Skin epidermis (tissue), 12 donors: ENCODE measurements around the gene XPNPEP2.
A peak's percentile ranks its signal among the peaks of the same experiment; 100 is the strongest.
"Not testable (repeated sequence)": the region's sequence is repeated elsewhere in the genome, so short reads cannot be mapped to it uniquely, and the experiment has no call there.

Experiments used
- H3K27ac ChIP-seq, 21 experiments: fragments of 200-600 bp; sonication (generic) in 11 of 21; one replicate each; pipeline ENCODE4 v1.5.0; 2020; ENCODE audit warnings: mild to moderate bottlenecking in 3 of 21, inconsistent platforms in 2 of 21, moderate library complexity in 2 of 21
- H3K4me3 ChIP-seq, 7 experiments: fragments of 200-600 bp; sonication (generic) in 2 of 7; one replicate each; pipeline ENCODE4 v1.5.0; 2020; ENCODE audit warnings: inconsistent platforms in 2 of 7, mild to moderate bottlenecking in 2 of 7, moderate library complexity in 1 of 7

Gene XPNPEP2

DNA sequence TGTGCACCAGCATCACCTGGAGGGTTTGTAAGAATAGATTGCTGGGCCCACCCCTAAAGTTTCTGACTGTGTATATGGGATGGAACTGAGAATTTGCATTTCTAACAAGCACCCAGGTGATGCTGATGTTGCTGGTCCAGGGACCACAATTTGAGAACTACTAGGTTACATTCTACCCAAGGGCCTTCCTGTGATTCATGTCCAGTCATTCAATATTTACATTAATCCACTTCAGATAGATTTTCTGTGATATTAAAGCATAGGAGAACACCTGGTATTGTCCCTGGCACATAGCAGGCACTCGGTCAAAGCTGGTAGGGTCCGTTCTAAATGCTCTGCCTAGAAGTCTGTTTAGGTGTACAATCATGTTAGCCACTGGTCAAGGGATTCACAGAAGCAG, 19.5 kb upstream of the XPNPEP2 start:
- Histone ChIP-seq H3K4me3 (no peak overlapping the region), H3K27ac (no peak overlapping the region)

DNA sequence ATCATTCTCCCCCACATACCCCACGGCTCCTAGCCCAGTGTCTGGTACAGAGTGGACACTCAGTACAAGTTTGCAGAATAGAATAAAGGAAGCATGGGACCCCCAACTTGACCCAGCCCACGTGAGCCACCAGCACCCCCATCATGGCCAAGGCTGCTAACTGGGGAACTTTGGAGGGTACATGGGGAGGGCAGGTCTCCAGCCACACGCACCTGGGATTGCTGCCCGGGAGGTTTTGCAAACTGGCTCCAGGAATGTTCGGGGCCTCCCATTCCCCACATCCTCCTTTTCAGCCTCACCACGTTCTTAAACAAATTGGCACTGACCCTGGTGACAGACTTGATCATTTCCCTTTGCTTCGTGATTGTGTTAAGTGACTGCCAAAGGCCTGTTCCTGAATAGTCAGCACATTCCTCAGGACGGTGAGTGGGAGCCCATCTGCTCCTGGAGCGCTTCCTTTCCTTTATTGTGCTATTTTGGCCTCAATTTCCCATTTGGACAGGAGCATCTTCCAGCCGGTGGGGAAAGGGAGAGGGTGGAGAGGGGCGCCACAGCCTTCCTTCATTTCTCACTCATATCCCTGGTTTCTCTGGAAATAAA, 18.7 kb upstream of the XPNPEP2 start:
- Histone ChIP-seq H3K27ac (no peak overlapping the region), H3K4me3 (no peak overlapping the region)

DNA sequence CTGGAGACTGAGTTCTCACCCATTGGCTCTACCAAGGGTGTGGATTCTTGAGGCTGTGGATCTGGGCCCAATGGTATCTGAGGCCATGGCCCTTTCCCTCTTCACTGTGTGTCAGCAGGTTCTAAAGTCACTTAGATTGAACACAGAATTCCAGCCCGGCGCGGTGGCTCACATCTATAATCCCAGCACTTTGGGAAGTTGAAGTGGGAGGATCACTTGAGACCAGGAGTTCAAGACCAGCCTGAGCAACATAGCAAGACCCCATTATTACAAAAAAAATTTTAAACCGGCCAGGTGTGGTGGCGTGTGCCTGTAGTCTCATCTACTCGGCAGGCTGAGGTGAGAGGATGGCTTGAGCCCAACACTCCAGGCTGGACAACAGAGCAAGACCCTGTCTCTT, 18.0 kb upstream of the XPNPEP2 start:
- H3K4me3 ChIP-seq: no peak overlapping the region
- no peak overlapping the region for H3K27ac ChIP-seq

DNA sequence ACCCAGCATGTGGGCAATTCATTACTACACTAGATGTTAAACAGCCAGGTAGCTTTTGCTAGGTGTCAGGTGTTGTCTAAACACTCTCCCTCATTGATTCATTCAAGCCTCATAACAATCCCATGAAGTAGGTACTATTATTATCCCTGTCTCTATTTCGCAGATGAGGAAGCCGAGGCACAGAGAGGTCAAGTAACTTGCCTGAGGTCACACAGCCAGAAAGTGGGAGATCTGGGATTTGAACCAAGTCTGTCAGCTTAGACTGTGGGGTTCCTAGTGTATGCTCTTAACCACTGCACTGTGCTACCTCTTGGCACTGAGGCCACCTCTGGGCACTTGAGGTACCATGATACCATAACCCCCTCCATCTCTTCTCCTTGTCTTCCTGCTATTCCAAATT, 17.4 kb upstream of the XPNPEP2 start:
- H3K4me3 ChIP-seq: no peak overlapping the region
- no peak overlapping the region for H3K27ac ChIP-seq

DNA sequence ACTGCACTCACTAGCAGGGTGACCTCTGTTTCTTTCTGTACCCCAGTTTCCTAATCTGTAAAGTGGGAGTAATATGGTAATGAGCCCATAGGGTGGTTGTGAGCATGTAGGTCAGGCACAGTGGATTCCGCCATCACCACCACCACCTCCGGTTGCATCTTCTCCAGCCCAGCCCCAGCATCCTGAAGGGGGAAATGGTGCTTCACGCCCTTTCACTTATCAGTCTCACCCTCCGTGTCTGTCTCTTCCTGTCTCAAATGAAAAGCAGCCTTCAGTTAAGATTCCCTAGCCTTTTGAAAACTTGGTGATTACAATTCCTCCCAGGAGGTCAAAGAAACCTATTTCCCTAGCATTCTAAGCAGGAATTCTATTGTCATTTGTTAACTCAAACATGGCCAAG, 16.9 kb upstream of the XPNPEP2 start:
- no peak overlapping the region for H3K27ac ChIP-seq
- no peak overlapping the region for H3K4me3 ChIP-seq

DNA sequence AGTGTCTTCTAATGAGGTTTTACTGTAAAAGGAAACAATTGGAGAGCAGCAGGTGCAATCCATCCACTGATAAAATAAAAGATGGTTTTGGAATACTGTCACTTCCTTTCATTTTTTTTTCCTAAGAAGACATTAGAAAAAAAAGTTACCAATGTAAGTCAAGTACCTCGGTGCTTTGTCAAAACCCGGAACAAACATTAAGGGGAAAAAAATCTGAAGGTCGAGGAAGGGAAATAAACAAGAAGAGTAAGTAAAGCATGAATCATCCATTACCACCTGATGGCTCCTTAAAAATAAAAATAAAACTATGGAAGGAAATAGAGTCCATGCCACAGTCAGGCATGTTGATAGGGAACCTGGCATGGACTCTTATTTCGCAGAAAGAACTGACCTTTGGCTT, 15.3 kb upstream of the XPNPEP2 start:
- Histone ChIP-seq H3K4me3 (no peak overlapping the region), H3K27ac (no peak overlapping the region)

DNA sequence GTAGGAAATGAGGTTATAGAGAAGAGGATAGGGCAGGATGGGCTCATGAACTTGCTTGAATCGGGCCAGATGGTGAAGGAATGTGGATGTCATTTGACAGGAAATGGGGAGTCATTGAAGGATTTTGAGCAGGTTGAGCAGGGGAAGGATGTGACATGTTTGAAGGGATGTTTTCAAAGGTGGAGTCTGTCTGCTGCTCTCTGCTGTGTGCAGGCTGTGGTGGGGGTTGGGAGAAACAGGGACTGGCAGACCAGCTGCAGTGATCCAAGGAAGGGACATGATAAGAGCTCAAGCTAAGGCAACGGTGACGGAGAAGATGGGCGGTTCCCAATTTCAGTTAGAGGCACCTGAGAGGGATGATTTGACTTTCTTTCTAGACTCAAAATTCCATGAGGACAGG, 14.0 kb upstream of the XPNPEP2 start:
- Histone ChIP-seq H3K4me3 (no peak overlapping the region), H3K27ac (no peak overlapping the region)

DNA sequence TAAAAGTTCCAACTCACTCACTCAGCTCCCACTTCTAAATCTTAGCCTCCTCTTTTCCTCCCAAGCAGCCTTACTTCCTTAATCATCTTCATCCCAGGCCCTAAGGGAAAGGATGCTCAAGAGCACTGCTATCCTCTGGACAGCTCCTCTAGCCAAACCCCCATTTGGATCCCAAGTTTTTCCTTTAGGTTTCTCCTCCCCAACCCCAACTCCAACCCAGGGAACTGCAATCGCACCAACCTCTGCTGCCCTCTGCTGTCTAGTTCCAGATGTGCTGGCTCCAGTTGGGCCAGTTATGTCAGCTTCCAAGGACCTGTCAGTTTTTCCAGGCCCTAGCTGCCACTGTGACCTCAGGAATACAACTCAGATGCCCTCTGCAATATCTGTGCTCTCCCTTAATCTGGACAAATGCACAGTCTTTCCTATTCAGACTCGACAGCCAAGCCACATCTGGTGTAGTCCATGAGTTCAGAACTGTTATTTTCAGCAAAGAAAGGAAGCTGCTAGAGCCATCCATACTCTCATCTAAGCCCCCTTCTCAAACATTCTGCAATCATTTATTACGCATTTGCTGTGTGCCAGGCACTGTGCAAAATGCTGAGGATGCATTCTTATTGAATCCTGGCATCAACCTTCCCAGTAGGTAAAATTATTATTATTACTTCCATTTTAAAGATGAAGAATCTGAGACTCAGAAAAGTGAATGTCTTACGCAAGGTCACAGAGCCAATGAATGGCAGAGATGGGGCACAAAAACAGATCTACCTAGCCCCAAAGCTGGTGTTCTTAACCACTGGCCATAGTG, 12.3 kb upstream of the XPNPEP2 start:
- Histone ChIP-seq H3K4me3 (no peak overlapping the region), H3K27ac (no peak overlapping the region)

DNA sequence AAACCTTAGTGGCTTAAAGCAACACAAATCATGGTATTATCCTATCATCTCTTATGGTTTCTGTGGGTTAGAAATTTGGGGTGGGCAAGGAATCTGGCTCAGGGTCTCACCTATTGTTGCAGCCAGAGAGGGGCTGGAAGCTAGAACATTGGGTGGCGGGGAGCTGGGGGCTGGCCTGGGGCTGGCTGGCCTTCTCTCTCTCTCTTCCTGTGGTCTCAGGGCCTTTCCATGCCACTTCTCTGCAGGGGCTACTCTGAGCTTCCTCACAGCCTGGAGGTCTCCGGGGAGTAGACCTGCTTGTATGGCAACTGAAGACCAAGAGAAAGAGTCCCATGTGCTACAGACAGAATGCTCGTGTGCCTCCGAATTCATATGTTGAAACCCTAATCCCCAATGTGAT, 10.7 kb upstream of the XPNPEP2 start:
- H3K4me3 ChIP-seq: no peak overlapping the region
- no peak overlapping the region for H3K27ac ChIP-seq

DNA sequence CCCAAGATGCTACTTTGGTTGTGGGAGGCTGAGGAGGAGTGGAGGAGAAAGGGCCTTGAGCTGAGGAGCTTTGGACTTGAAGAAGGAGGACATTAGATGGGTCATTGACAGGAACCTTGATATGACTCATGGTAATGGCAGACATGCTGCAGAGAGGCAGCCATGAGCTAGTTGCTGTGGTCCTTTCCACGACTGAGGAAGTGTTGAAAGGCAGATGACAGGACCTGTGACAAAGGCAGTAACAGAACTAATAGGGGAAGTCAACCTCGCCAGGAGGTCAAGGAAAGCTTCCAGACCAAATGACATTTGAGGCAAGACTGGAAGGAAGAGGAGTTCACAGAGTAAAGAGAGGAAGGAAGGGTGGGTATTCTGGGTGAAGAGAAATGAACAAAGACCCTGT, 7.6 kb upstream of the XPNPEP2 start:
- Histone ChIP-seq H3K4me3 (no peak overlapping the region), H3K27ac (no peak overlapping the region)

DNA sequence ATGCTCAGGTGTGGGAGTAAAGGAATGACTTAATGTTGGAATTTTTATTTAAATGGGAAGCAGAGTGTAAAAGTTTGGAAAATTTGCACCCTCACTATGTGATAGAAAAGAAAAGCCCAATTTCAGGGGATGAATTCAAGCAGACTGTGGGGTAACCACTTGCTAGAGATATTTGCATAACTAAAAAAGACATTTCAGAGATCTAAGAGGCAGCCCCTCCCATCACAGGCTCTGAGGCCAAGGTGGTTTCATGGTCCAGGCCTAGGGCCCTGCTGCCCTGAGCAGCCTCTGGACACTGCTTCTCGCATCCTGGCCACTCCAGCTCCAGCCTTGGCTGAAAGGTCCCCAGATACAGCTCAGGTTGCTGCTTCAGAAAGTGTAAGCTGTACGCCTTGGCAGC, 5.9 kb upstream of the XPNPEP2 start:
- no peak overlapping the region for H3K4me3 ChIP-seq

DNA sequence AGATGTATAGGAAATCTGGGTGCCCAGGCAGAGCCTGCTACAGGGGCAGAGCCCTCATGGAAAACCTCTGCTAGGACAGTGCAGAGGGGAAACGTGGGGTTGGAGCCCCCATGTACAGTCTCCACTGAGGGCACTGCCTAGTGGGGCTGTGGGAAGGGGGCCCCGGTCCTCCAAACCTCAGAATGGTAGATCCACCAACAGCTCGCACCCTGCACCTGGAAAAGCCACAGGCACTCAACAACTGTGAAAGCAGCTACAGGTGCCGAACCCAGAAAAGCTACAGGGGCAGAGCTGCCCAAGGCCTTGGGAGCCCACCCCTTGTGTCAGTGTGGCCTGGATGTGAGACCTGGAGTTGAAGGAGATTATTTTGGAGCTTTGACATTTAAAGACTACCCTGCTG, 5.4 kb upstream of the XPNPEP2 start:
- H3K4me3 ChIP-seq: no peak overlapping the region

More for the DNA sequence above, 5.9 kb upstream of the XPNPEP2 start:
- no peak overlapping the region for H3K27ac ChIP-seq

DNA sequence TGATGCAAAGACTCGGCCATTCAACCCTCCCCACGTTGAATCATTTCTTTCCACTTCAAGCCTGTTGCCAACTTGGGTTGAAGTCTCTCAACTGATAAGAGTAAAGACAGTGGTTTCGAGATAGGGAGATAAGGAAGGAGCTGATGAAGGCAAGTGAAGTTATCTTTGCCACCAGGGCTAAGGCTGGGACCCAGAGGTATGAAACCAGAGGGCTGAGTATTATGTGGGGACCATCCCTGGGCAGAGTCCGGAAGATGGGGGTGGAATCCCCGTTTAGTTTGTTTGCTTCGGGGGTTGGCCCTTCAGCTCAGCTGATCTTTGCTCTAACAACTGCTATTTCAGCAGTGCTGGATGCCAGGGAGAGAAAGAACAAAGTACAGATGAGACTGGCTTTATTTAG, 2.3 kb upstream of the XPNPEP2 start:
- Histone ChIP-seq H3K27ac (no peak overlapping the region), H3K4me3 (no peak overlapping the region)

More for the DNA sequence above, 5.4 kb upstream of the XPNPEP2 start:
- no peak overlapping the region for H3K27ac ChIP-seq

DNA sequence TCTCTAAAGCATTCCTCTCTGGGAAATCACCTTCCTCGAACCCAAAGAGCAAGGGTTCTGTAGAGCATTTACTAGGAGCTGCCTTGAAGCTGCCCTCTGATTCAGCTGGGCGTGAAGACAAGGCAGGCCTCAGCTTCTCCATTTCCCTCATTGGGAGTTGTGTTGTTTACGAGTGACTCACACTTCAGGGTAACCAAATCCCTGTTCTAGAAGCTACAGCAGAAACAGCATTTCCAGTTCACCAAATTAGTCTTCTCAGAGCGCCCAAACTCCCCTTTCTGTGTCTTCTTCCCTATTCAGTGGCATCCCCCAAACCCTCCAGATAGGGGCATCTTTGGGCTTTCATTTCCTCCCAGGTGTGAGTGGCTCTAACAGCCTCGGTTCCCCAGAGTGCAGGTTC, 863 bp upstream of the XPNPEP2 start:
- H3K27ac ChIP-seq: peak overlapping the region in 16 of 21 experiments; percentile 25 to 74 (median 54)
- no peak overlapping the region for H3K4me3 ChIP-seq

DNA sequence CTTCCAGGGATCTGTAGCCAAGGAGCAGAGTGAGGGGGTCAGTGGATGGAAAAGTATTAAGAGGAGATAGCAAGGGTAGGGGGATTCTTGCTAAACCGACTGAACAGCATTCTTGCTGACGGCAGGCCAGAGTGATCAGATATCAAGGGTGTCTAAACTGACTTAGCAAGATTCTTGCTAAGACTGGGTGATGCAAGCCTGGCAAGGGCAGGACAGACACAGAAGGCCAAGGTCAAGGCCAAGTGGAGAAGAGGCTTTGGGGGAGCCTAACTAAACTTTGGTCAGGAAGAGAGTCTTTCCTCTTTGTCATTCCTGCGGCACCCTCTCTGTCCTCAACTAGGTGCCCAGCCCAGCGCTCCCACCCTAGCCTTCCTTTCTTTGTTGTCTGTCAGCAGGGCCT, 799 bp downstream of the XPNPEP2 start:
- peak overlapping the region in 10 of 21 experiments; percentile 7 to 74 (median 58) for H3K27ac ChIP-seq
- H3K4me3 ChIP-seq: no peak overlapping the region

DNA sequence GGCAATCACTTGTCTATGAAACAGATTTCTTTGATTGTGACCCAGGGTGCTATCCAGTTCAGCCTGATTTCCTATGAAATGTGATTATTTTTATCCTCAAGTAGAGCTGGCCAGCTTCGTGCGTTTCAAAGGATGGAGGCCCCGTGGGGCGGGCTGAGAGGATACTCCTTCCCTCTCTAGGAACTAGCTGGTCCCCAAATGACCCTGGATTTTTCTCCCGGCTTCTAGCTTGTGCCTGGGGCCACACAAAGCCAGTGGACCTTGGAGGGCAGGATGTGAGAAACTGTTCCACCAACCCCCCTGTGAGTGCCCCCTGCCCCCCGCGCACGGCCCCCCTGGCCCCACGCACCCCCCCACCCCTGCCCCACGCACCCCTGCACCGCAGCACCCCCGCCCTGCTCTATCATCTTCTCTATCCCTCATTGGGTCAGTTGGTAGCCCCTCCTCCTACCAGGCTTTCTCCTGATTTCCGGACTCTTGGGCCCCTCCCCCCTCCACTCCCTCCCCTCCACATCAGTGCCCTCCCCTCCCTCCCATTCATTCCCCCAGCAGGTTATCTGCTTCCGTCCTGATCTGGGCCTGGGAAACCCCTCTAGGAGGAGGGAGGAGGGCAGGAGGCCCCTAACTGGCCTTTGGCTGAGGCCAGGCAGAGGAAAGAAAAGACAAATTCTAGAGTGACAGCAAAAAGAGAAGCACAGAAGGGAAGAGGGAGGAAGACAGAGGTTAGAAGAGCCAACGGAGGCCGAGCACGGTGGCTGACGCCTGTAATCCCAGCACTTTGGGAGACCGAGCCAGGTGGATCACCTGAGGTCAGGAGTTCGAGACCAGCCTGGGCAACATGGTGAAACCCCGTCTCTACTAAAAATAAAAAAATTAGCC, 3.3 kb downstream of the XPNPEP2 start:
- Histone ChIP-seq H3K27ac (no peak overlapping the region), H3K4me3 (no peak overlapping the region)

DNA sequence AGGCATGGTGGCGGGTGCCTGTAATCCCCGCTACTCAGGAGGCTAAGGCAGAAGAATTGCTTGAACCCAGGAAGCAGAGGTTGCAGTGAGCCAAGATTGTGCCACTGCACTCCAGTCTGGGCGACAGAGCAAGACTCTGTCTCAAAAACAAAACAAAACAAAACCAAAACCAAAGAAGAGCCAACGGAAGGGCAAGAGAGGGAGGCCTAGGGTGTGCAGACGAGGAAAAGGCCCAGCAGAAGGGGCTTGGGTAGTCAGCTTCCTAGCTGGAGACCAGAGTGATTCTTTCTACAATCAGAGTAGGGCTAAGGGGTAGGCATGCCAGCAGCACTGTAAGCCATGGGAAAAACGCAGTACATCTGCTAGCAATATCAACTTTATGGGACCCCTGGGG, 4.0 kb downstream of the XPNPEP2 start:
- not testable (repeated sequence) for H3K27ac ChIP-seq, H3K4me3 ChIP-seq

DNA sequence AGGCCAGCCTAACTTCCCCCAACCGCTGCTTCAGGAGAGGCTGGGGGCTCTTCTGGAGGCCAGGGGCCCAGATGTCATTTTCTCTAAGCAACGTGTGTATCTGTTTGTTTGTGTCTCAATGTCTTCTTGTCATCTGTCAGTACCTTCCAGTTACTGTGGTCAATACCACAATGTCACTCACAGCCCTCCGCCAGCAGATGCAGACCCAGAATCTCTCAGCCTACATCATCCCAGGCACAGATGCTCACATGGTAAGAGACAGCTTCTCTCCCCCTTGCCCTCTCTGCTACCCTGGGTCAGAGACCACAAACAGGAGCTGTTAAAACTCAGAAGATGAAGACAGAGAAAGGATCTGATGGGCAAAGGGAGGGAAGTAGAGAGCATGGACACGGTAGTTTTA, 5.0 kb downstream of the XPNPEP2 start:
- H3K4me3 ChIP-seq: no peak overlapping the region
- no peak overlapping the region for H3K27ac ChIP-seq

DNA sequence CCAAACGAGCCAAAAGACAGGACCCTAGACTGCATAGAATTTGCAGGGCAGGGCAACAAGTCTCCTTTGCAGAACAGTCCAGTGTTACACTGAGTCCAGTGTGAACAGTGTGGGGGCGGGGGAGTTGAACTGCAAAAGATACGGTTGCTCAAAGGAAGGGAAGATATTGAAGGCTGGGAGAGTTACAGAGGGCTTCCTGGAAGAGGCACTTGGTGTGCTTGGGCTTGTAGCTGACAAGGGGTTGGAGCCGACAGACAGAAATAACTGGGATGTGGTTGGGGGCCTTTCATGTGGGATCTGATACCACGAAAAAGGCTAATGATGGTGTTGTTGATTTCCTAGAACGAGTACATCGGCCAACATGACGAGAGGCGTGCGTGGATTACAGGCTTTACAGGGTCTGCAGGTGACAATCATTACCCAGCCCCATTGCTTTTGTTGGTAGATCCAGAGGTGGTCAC, 6.1 kb downstream of the XPNPEP2 start:
- Histone ChIP-seq H3K27ac (no peak overlapping the region), H3K4me3 (no peak overlapping the region)
